GM12875 (cell line): ENCODE measurements around the gene OBSCN.

Source experiments
- H3K4me3 ChIP-seq: one replicate; pipeline ENCODE4 v1.5.1; 2011; ENCODE audit warnings: low read depth, low read length, control low read depth
- TF ChIP-seq, protein P1 (sequence below): IDR thresholded peaks from 2 replicates; pipeline ENCODE4 v1.5.1; 2011; ENCODE audit warnings: low read depth, mild to moderate bottlenecking, control low read depth, inconsistent platforms, low read length, moderate library complexity, borderline replicate concordance; ENCODE audit not compliant: insufficient read depth

The OBSCN gene

DNA sequence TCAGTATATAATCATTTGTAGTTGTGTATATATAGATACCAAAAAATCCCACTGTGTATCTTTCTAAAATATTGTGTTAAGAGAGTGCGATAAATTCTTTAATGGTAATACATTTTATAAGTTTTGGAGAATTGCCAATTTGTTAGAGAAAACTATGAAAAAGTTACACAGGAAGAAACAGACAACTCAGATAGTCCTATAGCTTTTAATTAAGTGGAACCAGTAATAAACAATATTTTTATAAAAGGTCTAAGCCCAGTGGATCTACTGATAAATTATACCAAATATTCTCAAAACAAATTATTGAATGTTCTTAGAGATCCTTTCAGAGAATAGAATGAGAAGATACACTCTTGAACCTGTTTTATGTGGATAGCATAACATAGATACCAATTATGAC, 50.6 kb downstream of the OBSCN start:
- no peak overlapping the region for H3K4me3 ChIP-seq
- TF ChIP-seq, protein P1, sequence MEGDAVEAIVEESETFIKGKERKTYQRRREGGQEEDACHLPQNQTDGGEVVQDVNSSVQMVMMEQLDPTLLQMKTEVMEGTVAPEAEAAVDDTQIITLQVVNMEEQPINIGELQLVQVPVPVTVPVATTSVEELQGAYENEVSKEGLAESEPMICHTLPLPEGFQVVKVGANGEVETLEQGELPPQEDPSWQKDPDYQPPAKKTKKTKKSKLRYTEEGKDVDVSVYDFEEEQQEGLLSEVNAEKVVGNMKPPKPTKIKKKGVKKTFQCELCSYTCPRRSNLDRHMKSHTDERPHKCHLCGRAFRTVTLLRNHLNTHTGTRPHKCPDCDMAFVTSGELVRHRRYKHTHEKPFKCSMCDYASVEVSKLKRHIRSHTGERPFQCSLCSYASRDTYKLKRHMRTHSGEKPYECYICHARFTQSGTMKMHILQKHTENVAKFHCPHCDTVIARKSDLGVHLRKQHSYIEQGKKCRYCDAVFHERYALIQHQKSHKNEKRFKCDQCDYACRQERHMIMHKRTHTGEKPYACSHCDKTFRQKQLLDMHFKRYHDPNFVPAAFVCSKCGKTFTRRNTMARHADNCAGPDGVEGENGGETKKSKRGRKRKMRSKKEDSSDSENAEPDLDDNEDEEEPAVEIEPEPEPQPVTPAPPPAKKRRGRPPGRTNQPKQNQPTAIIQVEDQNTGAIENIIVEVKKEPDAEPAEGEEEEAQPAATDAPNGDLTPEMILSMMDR: no peak

DNA sequence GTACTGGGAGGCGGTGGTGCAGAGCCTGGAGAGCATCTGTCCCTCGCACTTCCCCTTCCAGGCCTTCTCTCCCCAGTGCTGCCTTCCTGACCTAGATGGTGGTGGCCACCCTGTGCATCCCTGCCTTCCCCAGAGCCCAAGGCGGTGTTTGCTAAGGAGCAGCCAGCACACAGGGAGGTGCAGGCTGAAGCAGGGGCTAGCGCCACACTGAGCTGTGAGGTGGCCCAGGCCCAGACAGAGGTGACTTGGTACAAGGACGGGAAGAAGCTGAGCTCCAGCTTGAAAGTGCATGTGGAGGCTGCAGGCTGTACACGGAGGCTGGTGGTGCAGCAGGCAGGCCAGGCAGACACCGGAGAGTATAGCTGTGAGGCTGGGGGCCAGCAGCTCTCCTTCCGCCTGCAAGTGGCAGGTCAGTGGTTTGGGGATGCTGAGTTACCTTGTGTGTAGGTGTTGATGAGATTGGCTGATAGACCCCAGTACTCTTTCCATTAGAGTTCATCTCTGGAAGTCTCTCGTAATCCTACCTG, 51.6 kb downstream of the OBSCN start:
- TF ChIP-seq, protein P1: no peak

DNA sequence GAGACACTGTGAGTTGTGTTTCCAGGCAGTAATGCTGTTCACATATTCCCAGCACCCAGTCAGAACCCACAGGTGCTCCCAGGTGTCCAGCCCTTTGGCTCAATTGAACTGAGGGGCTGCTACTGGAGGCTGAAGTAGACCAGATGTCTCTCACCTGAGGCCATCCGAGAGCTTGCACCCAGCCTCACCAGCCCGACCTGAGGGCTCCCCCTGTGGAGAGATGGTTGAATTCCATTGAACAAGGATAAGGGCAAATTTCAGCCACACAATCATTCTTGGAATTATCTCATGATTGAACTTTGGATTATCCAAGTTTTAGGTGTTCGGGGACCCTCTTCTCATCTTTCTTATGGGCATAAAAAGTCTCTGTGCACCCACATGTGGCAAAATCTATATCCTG, 52.1 kb downstream of the OBSCN start:
- no peak overlapping the region for H3K4me3 ChIP-seq
- TF ChIP-seq, protein P1: no peak

More for the DNA sequence above, 51.6 kb downstream of the OBSCN start:
- no peak overlapping the region for H3K4me3 ChIP-seq

DNA sequence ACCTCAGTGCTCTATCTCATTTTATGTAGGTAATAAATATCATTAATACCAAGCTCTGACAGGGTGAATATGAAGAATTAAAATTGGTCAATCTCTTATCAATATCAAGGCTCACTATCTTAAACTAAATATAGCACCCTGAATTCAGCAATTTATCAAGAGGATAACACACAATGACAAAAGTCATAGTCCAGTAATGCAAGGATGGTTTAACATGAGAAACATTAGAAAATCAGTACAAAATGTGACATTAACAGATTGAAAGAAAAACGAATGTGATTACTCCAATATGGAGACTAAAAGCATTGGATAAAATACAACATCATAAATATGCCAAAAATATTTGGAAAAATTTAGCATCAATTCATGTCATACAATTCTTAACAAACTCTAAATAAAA, 53.9 kb downstream of the OBSCN start:
- TF ChIP-seq, protein P1: no peak
- no peak overlapping the region for H3K4me3 ChIP-seq

DNA sequence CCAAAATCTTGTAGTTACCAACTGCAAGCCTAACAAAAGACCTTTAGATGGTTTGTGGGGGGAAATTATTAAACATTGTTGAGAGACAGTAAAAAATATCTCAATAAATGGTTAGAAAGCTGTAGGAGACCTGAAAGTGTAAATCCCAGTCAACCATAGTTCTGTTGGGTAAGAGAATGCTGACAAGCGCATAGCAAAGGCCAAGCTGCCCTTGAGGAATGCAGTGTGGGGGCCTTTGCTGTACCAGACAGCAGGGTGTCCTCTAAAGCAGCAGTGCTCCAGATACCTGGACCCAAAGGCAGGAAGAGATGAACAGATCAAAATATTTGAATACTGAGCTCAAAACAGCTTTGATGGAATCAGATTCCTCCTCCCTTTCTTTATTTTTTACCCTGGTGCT, 54.6 kb downstream of the OBSCN start:
- H3K4me3 ChIP-seq: no peak overlapping the region
- TF ChIP-seq, protein P1: no peak

DNA sequence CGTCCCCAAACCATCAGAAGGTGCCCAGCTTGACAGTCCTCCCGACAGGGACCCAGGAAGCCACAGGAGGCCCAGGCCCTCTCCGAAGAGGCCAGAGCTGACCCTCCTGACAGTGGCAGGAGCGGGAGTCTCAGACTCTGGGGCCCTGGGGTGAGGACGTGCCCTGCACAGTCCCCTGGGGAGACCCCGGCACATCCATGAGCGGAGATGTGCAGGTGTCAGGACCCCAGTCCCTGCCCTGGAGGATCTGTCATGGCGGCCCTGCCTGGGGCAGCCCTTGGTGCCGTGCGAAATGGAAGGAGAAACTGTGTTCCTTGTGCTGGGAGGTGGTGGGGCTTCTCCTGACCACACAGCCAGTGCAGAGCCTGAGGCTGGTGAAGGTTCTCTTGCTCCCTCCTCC, 55.8 kb downstream of the OBSCN start:
- TF ChIP-seq, protein P1: no peak
- no peak overlapping the region for H3K4me3 ChIP-seq

DNA sequence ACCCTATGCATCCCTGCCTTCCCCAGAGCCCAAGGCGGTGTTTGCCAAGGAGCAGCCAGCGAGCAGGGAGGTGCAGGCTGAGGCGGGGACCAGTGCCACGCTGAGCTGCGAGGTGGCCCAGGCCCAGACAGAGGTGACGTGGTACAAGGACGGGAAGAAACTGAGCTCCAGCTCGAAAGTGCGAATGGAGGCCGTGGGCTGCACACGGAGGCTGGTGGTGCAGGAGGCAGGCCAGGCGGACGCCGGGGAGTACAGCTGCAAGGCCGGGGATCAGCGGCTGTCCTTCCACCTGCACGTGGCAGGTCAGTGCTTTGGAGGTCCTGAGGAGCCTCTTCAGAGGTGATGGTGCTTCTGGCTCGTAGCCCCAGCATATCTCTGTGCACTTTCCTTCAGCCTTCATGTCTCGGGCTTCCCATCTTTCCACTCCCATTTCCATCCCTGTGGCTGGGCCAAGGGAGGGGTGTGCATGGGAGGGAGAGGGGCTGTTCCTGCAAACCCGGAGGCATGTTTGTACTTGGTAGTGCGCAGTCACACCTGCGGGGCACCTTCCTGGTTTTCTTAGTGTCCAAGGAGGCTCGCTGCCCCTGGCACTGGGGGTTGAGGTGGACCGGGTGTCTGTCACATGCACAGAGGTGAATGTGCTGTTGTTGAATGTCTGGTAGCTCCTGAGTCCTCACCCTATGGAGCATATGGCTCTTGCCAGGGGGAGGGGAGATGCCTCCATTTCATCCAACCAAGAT, 56.4 kb downstream of the OBSCN start:
- TF ChIP-seq, protein P1: no peak
- H3K4me3 ChIP-seq: no peak overlapping the region
